GM12878 (cell line): ENCODE measurements around the gene DHDDS. TPM values are rescaled to one million over a fixed set of nuclear protein-coding genes. Genes with fewer than 3 reads are reported as not detected.

ENCODE experiments used
- ATAC-seq: fragments of 200-7000 bp; cut with Tn5 transposase; 3 replicates; pipeline ENCODE4 v1.9.1; 2020; ENCODE audit warnings: mild to moderate bottlenecking, moderate library complexity
- BruUV-seq: library from RNA; stranded (reverse); fragments of 400-500 nt; replicated peaks from 2 replicates; lab custom pipeline; 2021; lab: Mats Ljungman, UMichigan
- CTCF ChIA-PET: fragments of 300-600 bp; sonication (Branson Sonifier 250); formaldehyde crosslinking; extraction: SDS; loops from one replicate; lab custom pipeline; 2021; ENCODE audit warnings: inconsistent platforms; lab: Yijun Ruan, JAX
- POLR2A ChIA-PET: fragments of 350-600 bp; formaldehyde crosslinking; extraction: SDS; loops from one replicate; lab custom pipeline; 2021; ENCODE audit warnings: inconsistent platforms; lab: Charles Lee
- RAD21 ChIA-PET: fragments of 300-600 bp; sonication (Branson Sonifier 250); formaldehyde crosslinking; loops from one replicate; lab custom pipeline; 2023; ENCODE audit warnings: antibody characterized with exemption; ENCODE audit not compliant: unreplicated experiment; lab: Charles Lee
- SMC1A ChIA-PET: fragments of 300-600 bp; sonication (Branson Sonifier 250); formaldehyde crosslinking; loops from one replicate; lab custom pipeline; 2023; ENCODE audit not compliant: unreplicated experiment, uncharacterized antibody; lab: Charles Lee
- DNase-seq: peaks from one replicate; pipeline ENCODE4 v3.0.0-alpha.2; 2011; ENCODE audit warnings: low read depth, low spot score
- FAIRE-seq: peaks from 3 replicates; lab custom pipeline; 2011; peaks lifted over from hg19 to GRCh38; lab: Jason Lieb, UNC
- H2AFZ ChIP-seq: 2 replicates; pipeline ENCODE4 v1.6.0; 2011; ENCODE audit warnings: low read depth, low read length, control low read depth; ENCODE audit not compliant: control insufficient read depth
- H3K27ac ChIP-seq: 2 replicates; pipeline ENCODE4 v1.5.1; 2011; ENCODE audit warnings: control low read depth; ENCODE audit not compliant: control insufficient read depth, insufficient read depth
- H3K27me3 ChIP-seq, 2 experiments: replicated peaks in 1 of 2; 2 replicates each; pipeline versions ENCODE4 v1.6.0 to v1.6.1; 2011; ENCODE audit warnings: low read length in 1 of 2; ENCODE audit not compliant: control insufficient read depth in 2 of 2, insufficient read depth in 2 of 2
- H3K36me3 ChIP-seq, 2 experiments: 2 replicates each; pipeline ENCODE4 v1.5.1; 2011; ENCODE audit warnings: low read length in 1 of 2; ENCODE audit not compliant: control insufficient read depth in 2 of 2, insufficient read depth in 2 of 2
- H3K4me1 ChIP-seq: 2 replicates; pipeline ENCODE4 v1.6.1; 2011; ENCODE audit warnings: mild to moderate bottlenecking, low read length, moderate library complexity, mixed read lengths; ENCODE audit not compliant: control insufficient read depth, insufficient read depth
- H3K4me2 ChIP-seq: 2 replicates; pipeline ENCODE4 v1.6.0; 2011; ENCODE audit warnings: control low read depth; ENCODE audit not compliant: control insufficient read depth, insufficient read depth
- H3K4me3 ChIP-seq: fragments of 200-600 bp; sonication (generic); 2 replicates; pipeline ENCODE4 v1.5.1; 2016
- H3K79me2 ChIP-seq: 2 replicates; pipeline ENCODE4 v1.6.0; 2011; ENCODE audit warnings: low read length; ENCODE audit not compliant: control insufficient read depth, insufficient read depth
- H3K9ac ChIP-seq: 2 replicates; pipeline ENCODE4 v1.8.0; 2011; ENCODE audit warnings: low read length, control low read depth, mixed read lengths; ENCODE audit not compliant: control insufficient read depth, insufficient read depth
- H3K9me3 ChIP-seq: replicated peaks from 3 replicates; pipeline ENCODE4 v1.5.1; 2011; ENCODE audit warnings: mild to moderate bottlenecking, low read length; ENCODE audit not compliant: control insufficient read depth, insufficient read depth
- H4K20me1 ChIP-seq: 2 replicates; pipeline ENCODE4 v1.6.0; 2011; ENCODE audit not compliant: control insufficient read depth, insufficient read depth
- CUX1 ChIP-seq: IDR thresholded peaks from 2 replicates; pipeline ENCODE4 v1.6.1; 2012; ENCODE audit warnings: improper control_type of control experiment, low read depth, low read length; ENCODE audit not compliant: insufficient replicate concordance
- E4F1 ChIP-seq: fragments of 450-650 bp; IDR thresholded peaks from 2 replicates; pipeline ENCODE4 v1.6.1; 2018; ENCODE audit warnings: borderline replicate concordance, mild to moderate bottlenecking; ENCODE audit not compliant: partially characterized antibody
- EED ChIP-seq: sonication (generic); IDR thresholded peaks from 2 replicates; pipeline ENCODE4 v1.6.1; 2016; ENCODE audit warnings: antibody characterized with exemption, low read depth
- ETV6 ChIP-seq, 2 experiments: fragments of 450-650 bp in 1 of 2; IDR thresholded peaks in 1 of 2; conservative IDR thresholded peaks in 1 of 2; 2 replicates each; pipeline ENCODE4 v1.6.1; 2014; ENCODE audit warnings: antibody characterized with exemption in 1 of 2, borderline replicate concordance in 1 of 2, low read depth in 1 of 2, mild to moderate bottlenecking in 1 of 2, moderate library complexity in 1 of 2
- HDAC6 ChIP-seq: fragments of 200-600 bp; sonication (generic); IDR thresholded peaks from one replicate; pipeline ENCODE4 v1.8.0; 2017; ENCODE audit warnings: antibody characterized with exemption; ENCODE audit not compliant: unreplicated experiment
- IRF3 ChIP-seq: fragments of 450-650 bp; IDR thresholded peaks from 2 replicates; pipeline ENCODE4 v1.6.1; 2014; ENCODE audit warnings: mild to moderate bottlenecking
- KAT2A ChIP-seq: conservative IDR thresholded peaks from 2 replicates; pipeline ENCODE4 v1.6.1; 2011; ENCODE audit warnings: low read depth, low read length; ENCODE audit not compliant: control insufficient read depth
- KDM1A ChIP-seq: fragments of 200-600 bp; sonication (generic); IDR thresholded peaks from 2 replicates; pipeline ENCODE4 v1.6.1; 2016; ENCODE audit warnings: borderline replicate concordance
- NFYB ChIP-seq: IDR thresholded peaks from 2 replicates; pipeline ENCODE4 v1.6.1; 2011; ENCODE audit warnings: low read depth, mild to moderate bottlenecking, low read length, improper control_type of control experiment, moderate library complexity; ENCODE audit not compliant: insufficient read depth
- NRF1 ChIP-seq: conservative IDR thresholded peaks from 2 replicates; pipeline ENCODE4 v1.6.1; 2011; ENCODE audit warnings: mild to moderate bottlenecking, low read depth, low read length, improper control_type of control experiment
- POLR2AphosphoS5 ChIP-seq: IDR thresholded peaks from 2 replicates; pipeline ENCODE4 v1.6.1; 2011; ENCODE audit warnings: mild to moderate bottlenecking, low read length, inconsistent platforms
- RB1 ChIP-seq: fragments of 450-650 bp; formaldehyde crosslinking; IDR thresholded peaks from 2 replicates; pipeline ENCODE4 v1.6.1; 2017; ENCODE audit warnings: mild to moderate bottlenecking, borderline replicate concordance
- TCF3 ChIP-seq: IDR thresholded peaks from 2 replicates; pipeline ENCODE4 v1.6.1; 2012; ENCODE audit warnings: low read depth, mild to moderate bottlenecking, low read length, borderline replicate concordance; ENCODE audit not compliant: insufficient read depth
- ZSCAN29 ChIP-seq: fragments of 450-650 bp; IDR thresholded peaks from 2 replicates; pipeline ENCODE4 v1.6.1; 2017; ENCODE audit warnings: mild to moderate bottlenecking, moderate library complexity
- WGBS: methylation state at CpG from one replicate; pipeline ENCODE4 v1.1.6; 2016; ENCODE audit warnings: low lambda C conversion rate; ENCODE audit not compliant: insufficient replicate concordance, insufficient coverage; ENCODE audit errors: missing lambda C conversion rate; 5-methylcytosine and 5-hydroxymethylcytosine counted together
- in situ Hi-C: fragments of 300-500 bp; cut with MboI; formaldehyde crosslinking; loops from 9 replicates; pipeline ENCODE4 v1.14.3; 2018; ENCODE audit warnings: mixed read lengths
- intact Hi-C: fragments of 100-400 bp; cut with micrococcal nuclease; formaldehyde crosslinking; loops from one replicate; pipeline ENCODE4 v1.14.2; 2022; ENCODE audit not compliant: unreplicated experiment
- polyA plus RNA-seq, 11 experiments: library from polyadenylated mRNA; depleted of rRNA in 4 of 11; unstranded in 6 of 11; stranded (reverse) in 5 of 11; fragments of >200 nt; fragmentation: Nextera tagmentation in 4 of 11; fragmentation: Illumina TruSeq in 1 of 11; extraction: Ambion mirVana in 4 of 11; extraction: Trizol in 1 of 11; gene quantifications; 1 replicate in 1 of 11; 2 replicates in 10 of 11; pipeline versions ENCODE4 v1.2.1 to v1.2.3, GENCODE V29; 2011 to 2016; ENCODE audit warnings: inconsistent platforms in 2 of 11, missing spikeins in 2 of 11, low read depth in 1 of 11
- total RNA-seq, 4 experiments: library from RNA; depleted of rRNA in 3 of 4; stranded (reverse); fragments of >200 nt in 3 of 4; fragmentation: Illumina TruSeq in 1 of 4; extraction: Trizol in 1 of 4; gene quantifications; 2 replicates each; pipeline versions ENCODE4 v1.2.1 to v1.2.3, GENCODE V29; 2013 to 2021

Gene DHDDS
- total and polyA plus RNA-seq, 10 of the 15 experiments (the other 5 are each of a cell fraction or from before 2014, with no cell fraction given) = 22.7 to 47.5 (median 36.4) TPM

GRCh38 chr1:26412180-26412840 lies 19.8 kb upstream of the DHDDS start:
- H3K27me3 ChIP-seq = peaks cover 8 to 10% of the 10 kb centered on the region in 2 experiments
- in situ Hi-C loops = no loop called here
- no TSS peak for BruUV-seq
- FAIRE-seq = no peak
- intact Hi-C loops = loop anchor here (10.0 kb wide), 1 partner anchor 48 kb away; no protein-coding TSS in a partner anchor
- no peaks in the 10 kb centered on the region for H3K9me3 ChIP-seq
- no peaks in the 10 kb centered on the region for H3K36me3 ChIP-seq
- no peak for ATAC-seq
- H3K4me1 ChIP-seq = no peaks in the 10 kb centered on the region
- ChIA-PET CTCF (interaction anchor here (0.7 to 1.2 kb wide), 3 partner anchors 18 to 268 kb away, joined by 3 to 5 read pairs (median 3); no protein-coding TSS in a partner anchor), RAD21 (interaction anchor here (0.5 kb wide), 1 partner anchor 216 kb away, joined by 4 read pairs; no protein-coding TSS in a partner anchor), POLR2A (no interaction called here), SMC1A (no interaction called here)
- H3K27ac ChIP-seq = no peak overlapping the region
- H2AFZ ChIP-seq = no peak overlapping the region
- H3K4me3 ChIP-seq = no peak overlapping the region
- no peak overlapping the region for H3K4me2 ChIP-seq
- H3K9ac ChIP-seq = no peak overlapping the region
- no peaks in the 10 kb centered on the region for H3K79me2 ChIP-seq
- no peaks in the 10 kb centered on the region for H4K20me1 ChIP-seq
- 19% methylated on average over 8 of the region's 9 CpGs for WGBS
- no peak for DNase-seq
- TF ChIP-seq TCF3 (no peak), HDAC6 (no peak), POLR2AphosphoS5 (no peak), KAT2A (no peak), ZSCAN29 (no peak), E4F1 (no peak), ETV6 (conservative IDR thresholded peaks at IDR 0.05 in 1 of 2, IDR thresholded peaks at IDR 0.05 in 1 of 2; ENCODE audit: borderline replicate concordance in 1 of 2, low read depth in 1 of 2) (no peak), NFYB (no peak), CUX1 (no peak), RB1 (no peak), IRF3 (no peak), NRF1 (no peak), EED (no peak), KDM1A (no peak)
